ENCODE data around the gene PSD4. TPM values are rescaled to one million over a fixed set of nuclear protein-coding genes. Genes with fewer than 3 reads are reported as not detected.

The PSD4 gene
- total RNA-seq, 2 donors from 2014 or later = 5.2 to 13.3 TPM

- H3K27ac ChIP-seq (ENCODE audit: low read depth, low read length) = no peak overlapping the region
- Mint-ChIP-seq H3K4me1 (peaks cover 17% of the 10 kb centered on the region), H3K36me3 (ENCODE audit: low read depth) (no peaks in the 10 kb centered on the region), H3K27ac (no peak overlapping the region), H3K9me3 (no peaks in the 10 kb centered on the region), H3K27me3 (ENCODE audit: insufficient read depth) (peaks cover 24% of the 10 kb centered on the region), H3K4me3 (no peak overlapping the region)
- H3K9ac ChIP-seq (ENCODE audit: extremely low read depth, low read length, poor library complexity, severe bottlenecking) = no peak overlapping the region
- no peaks in the 10 kb centered on the region for H3K9me3 ChIP-seq (ENCODE audit: control insufficient read depth, low read length)
- H3K4me1 ChIP-seq (ENCODE audit: control insufficient read depth, insufficient read depth, low read length) = no peaks in the 10 kb centered on the region
- 89% methylated on average over 5 of the region's 5 CpGs; no CpG with 5 or more reads in 1 of the 2 experiments for WGBS, 2 experiments (ENCODE audit: insufficient coverage in 1 of 2, insufficient read length in 1 of 2)
- H3K4me3 ChIP-seq (ENCODE audit: low read length) = no peak overlapping the region
- no peak for DNase-seq
- no peaks in the 10 kb centered on the region for H3K36me3 ChIP-seq (ENCODE audit: control insufficient read depth, insufficient read depth, low read length)
- no peak for TF ChIP-seq CTCF (conservative IDR thresholded peaks at IDR 0.05)
- peaks cover 9% of the 10 kb centered on the region for H3K27me3 ChIP-seq (ENCODE audit: control insufficient read depth, insufficient read depth, low read length, poor library complexity, severe bottlenecking)
Measured at GRCh38 chr2:113155331-113155730, 18.4 kb upstream of the PSD4 start.

DNA sequence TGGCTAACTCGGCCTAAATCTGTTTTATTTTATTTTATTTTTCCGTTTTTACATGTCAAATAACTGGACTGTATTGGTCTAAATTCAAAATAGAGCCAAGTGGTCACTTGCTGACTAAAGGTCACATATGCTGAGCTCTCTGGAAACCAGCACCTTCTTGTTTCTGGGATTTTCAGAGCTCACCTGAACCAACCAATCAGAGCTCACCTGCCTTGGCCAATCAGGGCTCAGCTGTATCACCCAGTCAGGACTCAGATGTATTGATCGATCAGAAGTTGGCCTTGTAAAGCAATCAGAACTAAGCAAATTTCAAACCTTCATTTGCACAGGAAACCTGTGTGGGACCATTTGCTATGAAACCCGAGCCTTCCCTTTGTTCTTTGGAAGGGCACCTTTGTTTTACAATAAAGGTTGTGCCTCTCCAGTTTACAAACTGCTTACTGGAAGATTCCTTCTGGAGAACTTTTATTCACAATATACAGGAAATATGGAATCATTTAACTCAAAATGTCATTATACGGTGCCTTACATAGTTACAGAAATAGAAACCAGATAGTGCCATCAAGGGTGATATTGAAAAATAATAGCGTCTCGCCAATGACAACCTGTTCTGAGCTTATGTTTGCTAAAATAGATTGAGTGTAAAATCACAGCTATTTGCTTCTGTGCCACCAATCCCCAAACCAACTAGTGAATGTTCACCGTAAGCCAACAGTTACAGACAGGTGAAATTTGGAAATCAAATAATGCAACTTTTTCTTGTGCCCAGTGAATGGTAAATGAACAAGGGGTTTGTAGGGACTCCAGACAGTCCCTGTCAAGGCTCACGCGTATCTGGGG, 17.3 kb upstream of the PSD4 start:
- 63 to 65% methylated on average over 9 to 10 of the region's 10 CpGs for WGBS, 2 experiments (ENCODE audit: insufficient coverage in 1 of 2, insufficient read length in 1 of 2)
- no peaks in the 10 kb centered on the region for H3K9me3 Mint-ChIP-seq
- no peak for TF ChIP-seq CTCF (conservative IDR thresholded peaks at IDR 0.05)
- H3K27me3 Mint-ChIP-seq (ENCODE audit: insufficient read depth) = peaks cover 26% of the 10 kb centered on the region
- peak; percentile 74 for DNase-seq
- Histone ChIP-seq H3K36me3 (ENCODE audit: control insufficient read depth, insufficient read depth, low read length) (no peaks in the 10 kb centered on the region), H3K27me3 (ENCODE audit: control insufficient read depth, insufficient read depth, low read length, poor library complexity, severe bottlenecking) (peaks cover 9% of the 10 kb centered on the region), H3K9me3 (ENCODE audit: control insufficient read depth, low read length) (no peaks in the 10 kb centered on the region), H3K27ac (ENCODE audit: low read depth, low read length) (no peak overlapping the region), H3K4me3 (ENCODE audit: low read length) (peak overlapping the region; percentile 56), H3K9ac (ENCODE audit: extremely low read depth, low read length, poor library complexity, severe bottlenecking) (no peak overlapping the region), H3K4me1 (ENCODE audit: control insufficient read depth, insufficient read depth, low read length) (no peaks in the 10 kb centered on the region)
- H3K4me1 Mint-ChIP-seq = peaks cover 17% of the 10 kb centered on the region
- H3K27ac Mint-ChIP-seq = peak overlapping the region; percentile 68
- no peaks in the 10 kb centered on the region for H3K36me3 Mint-ChIP-seq (ENCODE audit: low read depth)
- H3K4me3 Mint-ChIP-seq = peak overlapping the region; percentile 54

DNA sequence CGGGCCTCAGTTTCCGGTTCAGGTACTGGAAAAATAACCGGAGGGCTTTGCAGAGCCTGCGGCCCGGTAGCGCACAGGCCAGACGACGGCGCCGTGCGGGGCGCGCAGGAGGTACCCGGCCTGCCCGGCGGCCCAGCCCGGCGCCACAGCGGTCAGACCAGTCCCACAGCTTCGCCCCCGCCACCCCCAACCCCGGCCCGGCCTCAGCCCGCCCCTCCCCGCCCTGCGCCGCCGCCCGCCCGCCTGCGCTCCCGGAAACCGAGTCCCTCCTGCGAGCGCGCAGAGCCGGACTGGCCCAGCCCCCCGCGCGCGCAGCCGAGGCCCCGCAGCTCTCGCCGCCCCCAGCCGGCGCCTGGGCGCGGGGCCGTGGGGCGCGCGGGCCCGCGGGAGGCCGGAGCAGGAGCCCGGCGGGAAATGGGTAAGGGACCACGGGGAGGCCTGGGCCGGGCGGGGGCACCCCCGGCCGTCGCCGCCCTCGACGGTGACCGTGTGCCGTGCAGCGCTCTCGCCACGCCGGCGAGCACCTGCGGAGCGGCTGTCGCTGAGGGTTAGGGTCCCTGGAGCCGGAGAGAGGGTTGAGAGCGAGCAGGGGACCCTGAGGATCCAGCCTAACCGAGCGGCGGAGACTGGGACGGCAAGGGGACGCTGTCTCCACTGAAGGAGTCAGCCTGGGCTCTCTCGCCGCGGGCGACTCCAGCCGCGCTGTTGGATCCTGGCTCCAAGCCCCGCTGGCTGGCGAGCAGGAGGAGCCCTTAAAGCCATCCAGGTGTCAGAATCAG, 16.5 kb upstream of the PSD4 start:
- Histone ChIP-seq H3K9me3 (ENCODE audit: control insufficient read depth, low read length) (no peaks in the 10 kb centered on the region), H3K4me3 (ENCODE audit: low read length) (peak overlapping the region; percentile 75), H3K27me3 (ENCODE audit: control insufficient read depth, insufficient read depth, low read length, poor library complexity, severe bottlenecking) (peaks cover 9% of the 10 kb centered on the region), H3K4me1 (ENCODE audit: control insufficient read depth, insufficient read depth, low read length) (no peaks in the 10 kb centered on the region), H3K9ac (ENCODE audit: extremely low read depth, low read length, poor library complexity, severe bottlenecking) (no peak overlapping the region), H3K27ac (ENCODE audit: low read depth, low read length) (no peak overlapping the region), H3K36me3 (ENCODE audit: control insufficient read depth, insufficient read depth, low read length) (no peaks in the 10 kb centered on the region)
- no peaks in the 10 kb centered on the region for H3K9me3 Mint-ChIP-seq
- H3K27me3 Mint-ChIP-seq (ENCODE audit: insufficient read depth) = peaks cover 26% of the 10 kb centered on the region
- 3 to 5% methylated on average over 29 to 89 of the region's 92 CpGs for WGBS, 2 experiments (ENCODE audit: insufficient coverage in 1 of 2, insufficient read length in 1 of 2)
- DNase-seq = peak; percentile 85
- no peak for TF ChIP-seq CTCF (conservative IDR thresholded peaks at IDR 0.05)
- peak overlapping the region; percentile 68 for H3K27ac Mint-ChIP-seq
- peak overlapping the region; percentile 54 for H3K4me3 Mint-ChIP-seq
- peaks cover 17% of the 10 kb centered on the region for H3K4me1 Mint-ChIP-seq
- H3K36me3 Mint-ChIP-seq (ENCODE audit: low read depth) = no peaks in the 10 kb centered on the region
